Measurements from ENCODE around the gene CENPT. TPM values are rescaled to one million over a fixed set of nuclear protein-coding genes. Genes with fewer than 3 reads are reported as not detected.
"Not testable (repeated sequence)": the region's sequence is repeated elsewhere in the genome, so short reads cannot be mapped to it uniquely, and the experiment has no call there.

CENPT gene
- polyA plus RNA-seq, 2 of the 4 experiments (the other 2 are of a cell fraction), result 19.1 to 36.9 TPM

DNA sequence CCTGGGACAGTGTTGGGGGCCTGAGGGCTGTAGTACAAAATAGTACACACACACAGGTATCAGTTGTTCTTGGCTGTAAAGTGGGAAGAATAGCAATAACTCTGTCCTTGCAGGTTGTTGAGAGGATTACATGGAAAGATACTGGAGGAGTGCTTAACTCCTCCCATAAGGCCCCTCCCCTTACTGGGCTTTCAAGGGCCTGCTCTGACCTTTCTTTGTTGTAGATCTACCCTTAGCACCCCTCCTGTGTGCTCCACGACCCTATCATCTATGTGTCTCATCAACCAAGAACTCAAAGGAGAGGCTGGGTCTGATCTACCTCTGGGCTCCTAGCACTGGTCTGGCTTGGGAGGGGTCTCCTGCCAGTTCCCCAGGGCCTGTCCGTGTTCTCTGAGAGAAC, 17.1 kb upstream of the CENPT start:
- Histone ChIP-seq H3K4me1 (peaks cover 32% of the 10 kb centered on the region), H3K4me3 (no peak overlapping the region), H3K4me2 (no peak overlapping the region), H3K9me3 (no peaks in the 10 kb centered on the region), H3K27ac (no peak overlapping the region)
- CTCF ChIA-PET, result interaction anchor here (0.6 to 9.3 kb wide), 10 partner anchors 9 to 580 kb away, joined by 3 to 86 read pairs (median 4); partner anchors contain the start of gene NRN1L
- POLR2A ChIA-PET, result no interaction called here
- DNase-seq (ENCODE audit: low read depth in 1 of 2, low spot score in 1 of 2) (no peak), FAIRE-seq (no peak), ATAC-seq (peak; percentile 32 to 57; a peak in 4 of 6 replicates)
- no peak for TF ChIP-seq FOSL2 (IDR thresholded peaks at IDR 0.05)
- TF ChIP-seq FOSL2 (CRISPR knock-in tag; IDR thresholded peaks at IDR 0.05), result no peak
- TF ChIP-seq TP53 (CRISPR knock-in tag; IDR thresholded peaks at IDR 0.05), result no peak
- TF ChIP-seq FOSB (CRISPR knock-in tag; IDR thresholded peaks at IDR 0.05), result no peak
- TF ChIP-seq, protein P1, sequence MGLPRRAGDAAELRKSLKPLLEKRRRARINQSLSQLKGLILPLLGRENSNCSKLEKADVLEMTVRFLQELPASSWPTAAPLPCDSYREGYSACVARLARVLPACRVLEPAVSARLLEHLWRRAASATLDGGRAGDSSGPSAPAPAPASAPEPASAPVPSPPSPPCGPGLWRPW (IDR thresholded peaks at IDR 0.05), result no peak
- TF ChIP-seq HEYL (CRISPR knock-in tag; IDR thresholded peaks at IDR 0.05), result no peak
- no peak for TF ChIP-seq ZNF302 (CRISPR knock-in tag; IDR thresholded peaks at IDR 0.05)
- no peak for TF ChIP-seq CHD2 (IDR thresholded peaks at IDR 0.05; ENCODE audit: low read length, partially characterized antibody)
- no peak for TF ChIP-seq EP300 (IDR thresholded peaks at IDR 0.05)
- 83% methylated on average over 2 of the region's 2 CpGs for WGBS (ENCODE audit: missing lambda C conversion rate)

DNA sequence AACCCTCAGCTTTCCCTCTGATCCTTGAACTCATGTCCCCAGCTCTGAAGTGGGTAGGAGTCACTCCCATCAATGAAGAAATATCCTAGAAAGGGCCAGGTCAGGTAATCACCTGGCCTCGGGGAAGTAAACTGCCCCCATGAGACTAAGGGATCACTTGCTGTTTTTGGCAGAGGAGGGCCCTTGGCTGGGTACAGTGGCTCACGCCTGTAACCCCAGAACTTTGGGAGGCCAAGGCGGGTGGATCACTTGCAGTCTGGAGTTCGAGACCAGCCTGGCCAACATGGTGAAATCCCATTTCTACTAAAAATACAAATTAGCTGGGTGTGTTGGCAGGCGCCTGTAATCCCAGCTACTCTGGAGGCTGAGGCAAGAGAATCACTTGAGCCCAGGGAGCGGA, 16.6 kb upstream of the CENPT start:
- CTCF ChIA-PET, result interaction anchor here (0.6 to 9.3 kb wide), 10 partner anchors 8 to 579 kb away, joined by 3 to 86 read pairs (median 4); partner anchors contain the start of gene NRN1L
- 90% methylated on average over 6 of the region's 6 CpGs for WGBS (ENCODE audit: missing lambda C conversion rate)
- POLR2A ChIA-PET, result not testable (repeated sequence)

DNA sequence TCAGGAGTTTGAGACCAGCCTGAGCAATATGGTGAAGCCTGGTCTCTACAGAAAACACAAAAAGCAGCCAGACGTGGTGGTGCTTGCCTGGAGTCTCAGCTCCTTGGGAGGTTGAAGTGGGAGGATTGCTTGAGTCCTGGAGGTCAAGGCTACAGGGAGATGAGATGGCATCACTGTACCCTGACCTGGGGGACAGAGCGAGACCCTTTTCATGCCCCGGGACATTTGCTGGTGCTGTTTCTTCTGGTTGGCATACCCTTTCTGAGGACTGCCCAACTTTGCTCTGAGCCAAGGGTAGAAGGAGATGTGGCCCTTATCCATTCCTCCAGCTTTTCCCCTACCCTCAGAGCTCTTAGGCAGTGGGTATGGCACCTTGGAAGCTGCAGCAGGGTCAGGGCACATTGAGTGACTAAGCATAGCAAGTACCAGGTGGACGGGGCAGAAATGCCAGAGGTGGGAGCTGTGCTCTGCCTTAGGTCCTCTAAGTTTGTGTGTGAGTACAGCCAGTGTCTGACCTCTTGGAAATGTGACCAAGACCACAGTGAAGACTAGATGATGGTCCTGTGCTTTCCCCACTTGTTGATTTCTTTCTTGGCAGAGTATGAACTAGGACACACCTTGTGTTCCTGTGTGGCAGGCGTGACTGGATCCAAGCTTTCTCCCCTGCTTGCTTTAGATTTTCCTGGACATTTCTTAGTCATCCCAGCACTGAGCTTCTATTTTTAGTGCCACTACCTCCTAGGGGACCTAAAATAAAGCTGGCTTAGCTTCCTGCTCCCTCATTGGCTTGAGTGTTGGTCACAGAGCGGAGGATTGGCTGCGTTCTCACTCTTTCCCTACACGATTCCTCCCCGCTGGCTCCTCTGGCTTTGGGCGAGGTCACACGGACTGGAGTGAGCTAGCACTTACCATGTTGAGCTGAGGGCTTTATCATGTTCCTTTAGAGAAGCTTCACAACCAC, 15.4 kb upstream of the CENPT start:
- TF ChIP-seq HEYL (CRISPR knock-in tag; IDR thresholded peaks at IDR 0.05) (no peak), HOXA7 (CRISPR knock-in tag; IDR thresholded peaks at IDR 0.05) (no peak), ZFP36 (IDR thresholded peaks at IDR 0.05; ENCODE audit: borderline replicate concordance, partially characterized antibody) (no peak), MAFK (IDR thresholded peaks at IDR 0.05; ENCODE audit: partially characterized antibody) (no peak), NPAS2 (CRISPR knock-in tag; IDR thresholded peaks at IDR 0.05; ENCODE audit: borderline replicate concordance) (no peak), FOSL2 (IDR thresholded peaks at IDR 0.05) (no peak), FOSL2 (CRISPR knock-in tag; IDR thresholded peaks at IDR 0.05) (no peak), CHD4 (IDR thresholded peaks at IDR 0.05; ENCODE audit: borderline replicate concordance) (no peak)
- TF ChIP-seq, protein P2, sequence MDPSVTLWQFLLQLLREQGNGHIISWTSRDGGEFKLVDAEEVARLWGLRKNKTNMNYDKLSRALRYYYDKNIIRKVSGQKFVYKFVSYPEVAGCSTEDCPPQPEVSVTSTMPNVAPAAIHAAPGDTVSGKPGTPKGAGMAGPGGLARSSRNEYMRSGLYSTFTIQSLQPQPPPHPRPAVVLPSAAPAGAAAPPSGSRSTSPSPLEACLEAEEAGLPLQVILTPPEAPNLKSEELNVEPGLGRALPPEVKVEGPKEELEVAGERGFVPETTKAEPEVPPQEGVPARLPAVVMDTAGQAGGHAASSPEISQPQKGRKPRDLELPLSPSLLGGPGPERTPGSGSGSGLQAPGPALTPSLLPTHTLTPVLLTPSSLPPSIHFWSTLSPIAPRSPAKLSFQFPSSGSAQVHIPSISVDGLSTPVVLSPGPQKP (IDR thresholded peaks at IDR 0.05; ENCODE audit: low read depth, low read length), result no peak
- FAIRE-seq, result no peak
- Histone ChIP-seq H3K4me1 (peaks cover 42% of the 10 kb centered on the region), H3K4me3 (no peak overlapping the region), H3K9me3 (no peaks in the 10 kb centered on the region), H3K4me2 (peak overlapping the region; percentile 33; the same call in 2 of the 3 replicates), H3K27ac (peak overlapping the region in 1 of 2 experiments; percentile 20; a peak in 1 of 6 replicates)
- no peak for DNase-seq (ENCODE audit: low read depth in 1 of 2, low spot score in 1 of 2)
- peak; percentile 6 to 7; a peak in 2 of 6 replicates for ATAC-seq
- POLR2A ChIA-PET, result interaction anchor here (2.0 kb wide), 1 partner anchor 10 kb away, joined by 5 read pairs; the partner anchor contains the start of gene EDC4
- 90% methylated on average over 11 of the region's 11 CpGs for WGBS (ENCODE audit: missing lambda C conversion rate)
- CTCF ChIA-PET, result interaction anchor here (0.8 to 9.3 kb wide), 12 partner anchors 10 to 382 kb away, joined by 3 to 86 read pairs (median 4); partner anchors contain the start of genes ATP6V0D1 and NRN1L

More for the DNA sequence above, 16.6 kb upstream of the CENPT start:
- not testable (repeated sequence) for H3K9me3 ChIP-seq; H3K4me3 ChIP-seq; DNase-seq (ENCODE audit: low read depth in 1 of 2, low spot score in 1 of 2); H3K4me2 ChIP-seq; FAIRE-seq; H3K27ac ChIP-seq; ATAC-seq
- H3K4me1 ChIP-seq, result peaks cover 32% of the 10 kb centered on the region

DNA sequence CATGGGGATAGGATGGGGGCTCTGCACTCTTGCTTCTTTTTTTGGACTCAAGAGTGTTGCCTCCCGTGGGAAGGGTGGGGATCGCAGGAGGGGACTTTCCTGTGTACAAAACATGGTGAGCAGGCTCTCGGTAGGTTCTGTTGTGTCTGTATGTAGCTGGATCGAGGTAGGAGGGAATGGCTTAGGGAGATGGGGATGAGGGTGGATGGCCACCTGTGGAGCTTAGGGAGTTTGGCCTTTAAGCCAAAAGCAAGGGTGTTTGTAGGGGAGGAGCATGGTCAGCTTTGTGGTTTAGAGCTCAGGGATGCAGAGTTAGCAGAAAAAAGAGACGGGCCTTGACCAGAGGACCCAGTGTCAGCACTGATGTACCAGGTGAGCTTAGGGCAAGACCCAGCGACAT, 14.4 kb upstream of the CENPT start:
- ChIA-PET POLR2A (interaction anchor here (2.0 kb wide), 1 partner anchor 11 kb away, joined by 5 read pairs; the partner anchor contains the start of gene EDC4), CTCF (interaction anchor here (1.0 to 9.3 kb wide), 10 partner anchors 9 to 341 kb away, joined by 3 to 86 read pairs (median 6); partner anchors contain the start of gene NRN1L)
- Histone ChIP-seq H3K4me2 (no peak overlapping the region), H3K9me3 (no peaks in the 10 kb centered on the region), H3K27ac (no peak overlapping the region), H3K4me1 (peaks cover 52% of the 10 kb centered on the region), H3K4me3 (no peak overlapping the region)
- TF ChIP-seq RAD21 (conservative IDR thresholded peaks at IDR 0.05 in 1 of 2, IDR thresholded peaks at IDR 0.05 in 1 of 2) (no peak), GATA3 (IDR thresholded peaks at IDR 0.05; ENCODE audit: borderline replicate concordance) (no peak), CHD4 (IDR thresholded peaks at IDR 0.05; ENCODE audit: borderline replicate concordance) (no peak), HEYL (CRISPR knock-in tag; IDR thresholded peaks at IDR 0.05) (no peak), RCOR1 (IDR thresholded peaks at IDR 0.05; ENCODE audit: low read depth, low read length) (no peak)
- TF ChIP-seq, protein P3, sequence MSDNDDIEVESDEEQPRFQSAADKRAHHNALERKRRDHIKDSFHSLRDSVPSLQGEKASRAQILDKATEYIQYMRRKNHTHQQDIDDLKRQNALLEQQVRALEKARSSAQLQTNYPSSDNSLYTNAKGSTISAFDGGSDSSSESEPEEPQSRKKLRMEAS (IDR thresholded peaks at IDR 0.05), result no peak
- WGBS (ENCODE audit: missing lambda C conversion rate), result 92% methylated on average over 6 of the region's 6 CpGs
- ATAC-seq, result no peak
- FAIRE-seq, result no peak
- no peak for DNase-seq (ENCODE audit: low read depth in 1 of 2, low spot score in 1 of 2)
